Endothelial cell of umbilical vein (primary cell): ENCODE data around the gene ZBTB46.

Source experiments
- POLR2A ChIP-seq: IDR thresholded peaks from 2 replicates; pipeline ENCODE4 v1.6.1; 2012; ENCODE audit warnings: low read depth, mild to moderate bottlenecking, control low read depth, low read length
- POLR2AphosphoS5 ChIP-seq: IDR thresholded peaks from 2 replicates; pipeline ENCODE4 v1.6.1; 2012; ENCODE audit warnings: low read depth, mild to moderate bottlenecking, control low read depth, low read length, moderate library complexity; ENCODE audit not compliant: insufficient read depth

- TF ChIP-seq POLR2A = no peak
- TF ChIP-seq POLR2AphosphoS5 = no peak
Measured at GRCh38 chr20:63856098-63856511, 25.0 kb upstream of the ZBTB46 start.
